Stimulated activated CD4-positive, alpha-beta T cell treated with anti-CD3 and anti-CD28 coated beads, Interleukin-1b, Interleukin-23, amount 100 ng/mL, for 1 hour (primary cell): ENCODE data around the gene SP4.

Source experiments
- DNase-seq, 2 donors: peaks; one replicate each; pipeline ENCODE4 v3.0.0-alpha.2; 2020; ENCODE audit warnings: low read depth in 2 of 2

The SP4 gene

DNA sequence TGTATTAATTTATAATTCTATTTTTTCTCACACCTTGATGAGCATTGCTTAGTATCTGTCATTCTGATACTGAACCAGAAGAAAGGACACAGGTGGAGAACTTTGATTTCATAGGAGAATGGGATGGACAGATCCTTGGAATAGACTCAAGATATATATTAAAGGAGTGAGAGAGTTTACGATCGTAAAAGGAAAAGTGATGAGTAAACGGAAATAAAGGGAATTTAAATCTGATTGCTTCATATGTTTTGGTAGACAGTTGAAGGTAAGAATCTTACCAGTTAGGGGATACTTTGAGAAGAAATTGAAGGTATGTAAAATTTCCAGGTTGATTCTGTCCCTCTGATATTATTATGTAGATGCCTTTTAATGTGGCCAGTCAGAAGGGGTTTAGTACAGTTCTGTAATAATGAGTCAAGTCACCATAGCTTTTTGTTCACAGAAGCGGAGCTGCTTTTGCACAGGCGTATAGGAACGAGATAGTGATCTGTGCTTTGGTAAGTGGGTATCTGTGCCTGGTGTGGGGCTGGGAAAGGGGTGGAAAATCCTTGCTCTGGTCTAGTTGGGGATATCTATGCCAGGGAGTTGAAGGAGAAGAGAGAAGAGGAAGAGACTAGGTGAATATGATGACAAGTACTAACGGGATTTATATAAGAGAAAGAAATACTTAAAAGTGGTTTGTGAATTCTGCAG is 15.4 kb downstream of the SP4 start:
- no peak for DNase-seq

DNA sequence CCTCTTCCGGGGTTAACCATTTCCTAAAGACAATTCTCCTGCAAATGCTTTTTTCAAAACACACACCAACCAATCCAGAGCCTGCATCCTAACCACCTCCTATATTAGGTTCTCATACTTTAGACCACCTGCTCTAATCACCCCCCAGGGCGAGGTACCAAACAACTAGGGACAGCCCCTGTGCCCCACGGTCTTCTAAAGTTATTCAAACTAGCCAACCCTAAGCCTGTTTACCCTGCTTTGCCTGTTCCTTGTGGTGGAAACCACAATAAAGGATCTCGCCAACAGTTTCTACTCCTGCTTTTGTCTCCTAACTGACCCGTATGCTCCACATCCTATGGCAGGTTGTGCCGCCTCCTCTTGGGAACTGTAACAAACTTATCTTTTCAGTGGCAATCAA is 21.1 kb downstream of the SP4 start:
- no peak for DNase-seq

DNA sequence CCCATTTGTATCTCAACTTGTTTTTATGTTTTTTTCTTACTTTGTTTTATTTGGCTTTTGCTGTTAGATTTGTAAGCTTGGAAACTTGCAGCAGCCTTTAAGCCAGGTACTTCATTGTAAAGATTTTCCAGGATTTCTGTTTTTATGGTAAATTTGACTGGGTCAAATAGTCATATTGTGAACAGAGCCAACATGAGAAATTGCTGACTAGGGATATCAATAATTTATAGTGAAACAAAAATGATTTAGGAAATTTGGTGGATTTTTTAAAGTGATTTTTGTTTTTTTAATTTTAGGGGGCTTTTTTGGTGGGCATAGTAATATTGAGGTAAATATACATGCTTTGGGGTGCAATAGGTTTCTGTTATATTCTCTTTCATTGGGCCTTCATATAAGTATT is 22.2 kb downstream of the SP4 start:
- no peak for DNase-seq

DNA sequence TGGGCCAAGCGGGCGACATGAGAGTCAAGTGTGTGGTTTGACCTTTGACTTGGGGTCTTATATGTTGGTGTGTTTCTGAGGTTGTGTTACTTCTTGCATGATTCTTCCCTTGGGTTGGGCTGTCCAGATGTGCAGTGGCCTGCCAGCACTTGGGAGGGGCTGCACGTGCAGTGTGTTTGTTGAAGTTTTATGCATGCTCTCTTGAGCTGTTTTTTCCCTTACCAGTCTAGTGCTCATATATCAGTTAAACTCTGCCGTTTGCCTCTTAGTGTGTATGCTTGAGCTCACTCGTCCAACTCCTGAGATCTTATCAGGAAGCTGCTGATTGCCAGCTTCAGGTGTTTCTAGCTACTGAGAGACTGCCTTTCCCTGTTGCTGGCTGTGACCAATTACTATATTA is 23.1 kb downstream of the SP4 start:
- DNase-seq: no peak

DNA sequence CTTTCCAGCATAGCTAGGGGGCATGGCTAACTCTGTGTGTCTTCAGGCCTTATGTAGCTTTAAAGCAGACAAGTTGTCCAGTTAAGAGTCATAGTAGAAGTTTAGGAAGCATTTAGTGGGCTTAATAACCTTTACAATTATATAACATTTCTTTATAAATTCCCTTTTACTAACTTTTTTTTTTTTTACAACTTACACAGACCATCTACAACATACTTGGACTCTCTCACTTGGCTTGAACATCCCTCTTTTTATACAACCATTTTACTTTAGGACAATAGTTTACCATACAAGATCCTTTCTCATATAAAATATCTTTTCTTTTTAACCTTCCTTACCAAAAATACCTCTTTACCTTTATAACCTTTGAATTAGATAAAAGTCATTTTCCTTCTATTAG is 26.3 kb downstream of the SP4 start:
- DNase-seq: no peak

DNA sequence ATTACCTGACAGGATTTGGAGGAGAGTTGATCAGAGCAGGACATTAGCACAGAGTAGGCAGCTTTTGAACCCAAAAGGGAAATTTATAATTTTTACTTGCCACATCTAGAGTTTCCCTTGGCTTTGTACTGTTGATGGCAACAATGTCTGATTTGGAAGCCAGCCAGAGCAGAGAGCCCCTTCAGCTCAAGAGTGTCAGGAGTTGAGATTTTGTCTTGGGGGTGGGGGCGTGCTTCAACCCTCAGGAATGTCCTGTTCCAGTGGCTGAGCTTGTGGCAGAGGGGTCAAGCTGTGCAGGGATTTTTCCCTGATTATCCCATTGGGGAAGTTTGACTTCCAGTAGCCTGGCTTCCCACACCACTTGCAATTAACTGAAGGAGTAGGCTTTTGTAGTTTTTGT is 27.0 kb downstream of the SP4 start:
- DNase-seq: no peak

DNA sequence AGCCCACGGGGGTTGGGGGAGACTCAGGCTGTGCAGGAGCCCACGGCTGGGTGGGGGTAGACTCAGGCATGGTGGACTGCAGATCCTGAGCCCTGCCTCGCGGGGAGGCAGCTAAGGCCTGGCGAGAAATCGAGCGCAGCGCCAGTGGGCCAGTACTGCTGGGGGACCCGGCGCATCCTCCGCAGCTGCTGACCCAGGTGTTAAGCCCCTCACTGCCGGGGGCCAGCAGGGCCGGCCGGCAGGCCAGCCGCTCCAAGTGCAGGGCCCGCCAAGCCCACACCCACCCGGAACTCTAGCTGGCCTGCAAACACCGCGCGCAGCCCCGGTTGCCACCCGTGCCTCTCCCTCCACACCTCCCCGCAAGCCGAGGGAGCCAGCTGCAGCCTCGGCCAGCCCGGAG is 33.4 kb downstream of the SP4 start:
- no peak for DNase-seq

DNA sequence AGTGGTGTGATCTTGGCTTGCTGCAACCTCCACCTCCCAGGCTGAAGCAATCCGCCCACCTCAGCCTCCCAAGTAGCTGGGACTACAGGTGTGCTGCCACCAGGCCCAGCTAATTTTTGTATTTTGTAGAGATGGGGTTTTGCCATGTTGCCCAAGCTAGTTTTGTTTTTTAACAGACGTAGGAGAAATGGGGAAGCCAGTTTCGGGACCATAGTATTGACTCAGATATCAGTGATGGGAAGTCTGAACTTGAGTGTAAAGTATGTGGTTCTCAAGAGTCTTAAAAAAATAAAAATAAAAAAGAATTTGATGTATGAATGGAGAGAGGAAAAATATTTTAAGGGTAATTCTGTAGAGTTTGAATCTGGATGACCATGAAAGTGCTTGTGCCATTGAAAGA is 34.2 kb downstream of the SP4 start:
- DNase-seq: no peak

DNA sequence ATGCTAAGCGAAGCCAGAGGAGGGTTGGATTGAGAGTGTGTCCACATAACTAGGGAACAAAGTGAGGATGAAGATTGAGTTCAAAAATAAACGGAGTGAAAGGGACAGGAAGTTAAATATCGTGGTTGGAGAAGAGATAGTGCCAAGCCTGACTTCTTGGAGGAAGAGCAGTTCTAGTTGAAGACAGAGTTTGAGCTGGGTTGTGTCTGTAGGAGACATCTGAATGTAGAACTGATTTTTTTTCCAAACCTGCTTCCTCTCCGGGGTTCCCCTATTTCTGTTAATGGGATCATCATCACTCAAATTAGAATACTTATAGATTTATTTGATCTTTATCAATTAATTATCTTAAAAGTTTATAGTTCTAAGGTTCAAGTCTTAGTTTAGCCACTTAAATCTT is 35.6 kb downstream of the SP4 start:
- DNase-seq: no peak

DNA sequence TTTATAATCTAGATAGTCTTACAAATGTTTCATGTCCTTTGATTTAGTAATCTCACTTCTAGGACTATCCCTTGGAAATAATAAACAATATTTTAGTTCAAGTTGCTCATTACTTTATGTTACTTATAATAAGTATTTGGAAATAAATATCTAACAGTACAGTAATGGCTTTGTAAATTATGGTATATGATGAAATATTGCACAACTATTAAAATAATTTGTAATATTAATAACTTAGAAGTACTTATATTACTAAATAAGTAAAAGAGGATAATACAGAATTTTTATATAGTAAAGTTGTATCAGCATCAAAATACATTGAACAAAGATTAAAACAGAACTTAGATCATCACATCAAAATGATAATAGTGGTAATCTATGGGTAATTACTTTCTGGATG is 41.1 kb downstream of the SP4 start:
- no peak for DNase-seq

DNA sequence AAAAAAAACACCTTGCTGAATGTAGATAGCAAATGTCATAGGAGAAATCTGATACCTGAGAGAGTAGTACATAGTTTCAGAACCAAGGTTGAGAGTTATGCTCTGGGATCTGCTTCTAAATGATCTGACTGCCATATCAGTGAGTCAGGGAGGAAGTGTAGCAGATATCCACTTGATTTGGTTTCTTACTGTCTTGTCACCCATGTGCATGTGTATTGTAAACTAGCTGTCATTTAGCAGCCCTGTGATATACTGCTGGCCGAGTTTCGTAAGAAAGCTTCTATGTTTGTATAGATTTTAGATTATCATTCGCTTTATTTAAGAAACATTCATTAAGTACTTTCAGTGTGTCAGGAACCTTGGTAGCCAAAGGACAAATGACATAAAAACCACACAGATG is 42.0 kb downstream of the SP4 start:
- no peak for DNase-seq

DNA sequence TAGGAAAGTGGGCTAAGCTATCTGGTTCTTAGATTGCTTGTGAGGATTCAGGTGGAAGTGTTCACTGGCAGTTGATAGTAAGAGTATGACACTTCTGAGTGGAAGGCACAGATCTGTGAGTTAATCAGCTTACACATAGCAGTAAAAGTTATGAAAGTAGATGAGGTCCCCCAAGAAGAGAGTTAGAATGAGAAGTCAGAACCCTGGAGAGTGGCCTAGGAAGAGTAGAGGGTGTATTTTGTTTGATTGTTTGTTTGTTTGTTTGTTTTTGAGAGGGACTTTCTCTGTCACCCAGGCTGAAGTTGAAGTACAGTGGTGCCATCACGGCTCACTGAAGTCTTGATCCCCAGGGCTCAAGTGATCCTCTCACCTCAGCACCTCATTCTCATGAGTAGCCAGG is 44.1 kb downstream of the SP4 start:
- DNase-seq: no peak

DNA sequence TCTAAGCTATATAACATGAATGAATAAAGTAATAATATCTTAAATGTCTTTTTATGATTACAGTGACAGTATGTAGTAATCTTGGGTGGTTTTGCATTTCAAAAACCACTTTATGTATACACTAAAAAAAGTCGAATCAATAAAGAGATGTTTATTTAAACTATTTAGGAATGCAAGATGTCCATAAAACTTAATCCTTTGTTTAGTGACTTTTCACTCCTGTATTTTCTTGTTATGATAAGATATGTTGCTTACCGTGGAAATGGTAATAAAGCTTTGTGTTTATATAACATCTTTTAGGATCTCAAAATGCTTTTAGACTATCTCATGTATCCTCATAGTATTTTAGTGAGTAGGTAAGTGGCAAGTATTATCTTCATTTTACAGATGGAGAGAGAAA is 48.5 kb downstream of the SP4 start:
- no peak for DNase-seq

DNA sequence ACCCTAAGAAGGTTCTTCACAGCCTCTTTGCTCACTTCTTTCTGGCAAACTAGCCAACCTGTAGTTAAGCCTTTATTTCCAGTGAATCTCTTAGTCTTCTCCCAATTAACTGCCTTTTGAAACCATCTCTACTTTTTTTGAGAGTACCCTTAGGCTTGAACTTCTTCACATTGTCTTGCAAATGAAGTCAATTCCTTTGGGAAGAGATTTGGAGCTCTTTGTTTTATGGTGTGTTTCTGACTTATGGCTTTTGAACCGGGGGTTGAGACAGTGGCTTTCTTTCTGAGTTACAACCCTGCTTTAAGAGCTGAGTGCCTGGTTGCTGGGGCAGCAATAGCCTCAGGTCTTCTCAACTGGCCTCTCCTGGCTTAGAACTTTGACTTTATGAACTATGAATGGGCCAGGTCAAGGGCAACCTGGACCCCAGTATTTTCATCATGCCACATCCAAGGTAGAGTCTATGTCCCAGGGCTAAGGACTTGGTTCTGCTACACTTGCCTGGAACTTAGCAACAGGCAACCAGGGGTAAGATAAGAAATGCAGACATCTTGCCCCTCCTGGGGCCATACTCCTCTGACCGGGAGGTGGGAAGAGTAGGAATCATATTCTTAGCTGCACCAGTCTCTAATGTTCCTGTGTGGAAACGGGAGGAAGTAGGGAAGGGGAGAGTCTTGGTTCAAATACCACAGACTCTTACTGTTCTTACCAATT is 53.0 kb downstream of the SP4 start:
- no peak for DNase-seq

DNA sequence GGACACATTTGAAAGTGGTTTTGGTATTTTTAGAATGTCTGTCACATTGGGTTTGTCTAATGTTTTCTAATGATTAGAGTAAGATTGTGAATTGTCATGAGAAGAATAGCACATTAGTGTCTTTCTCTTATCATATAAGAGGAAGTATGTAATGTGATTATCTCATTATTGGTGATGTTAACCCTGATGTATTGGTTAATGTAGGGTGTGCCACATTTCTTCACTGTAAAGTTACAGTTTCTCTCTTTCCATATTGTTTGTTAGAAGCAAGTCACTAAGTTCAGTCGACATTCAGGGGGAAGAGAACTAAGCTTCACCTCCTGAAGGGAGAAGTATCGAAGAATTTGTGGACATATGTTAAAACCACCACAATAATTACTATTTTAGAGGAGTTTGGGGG is 58.6 kb downstream of the SP4 start:
- no peak for DNase-seq

DNA sequence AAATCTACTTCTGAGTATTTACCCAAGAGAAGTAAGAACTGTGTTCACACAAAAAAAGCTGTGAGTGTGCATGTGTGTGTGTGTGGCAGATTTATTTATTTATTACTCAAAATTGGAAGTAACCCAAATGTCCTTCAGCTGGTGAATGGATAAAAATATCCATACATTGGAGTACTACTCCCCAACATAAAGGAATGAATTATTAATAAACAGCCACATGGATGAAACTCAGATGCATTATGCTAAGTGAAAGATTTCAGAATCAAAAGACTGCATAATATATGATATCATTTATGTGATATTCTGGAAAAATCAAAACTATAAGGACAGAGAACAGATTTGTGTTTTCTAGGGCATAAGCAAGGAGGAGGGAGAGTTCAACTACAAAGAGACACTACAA is 67.8 kb downstream of the SP4 start:
- DNase-seq: no peak

DNA sequence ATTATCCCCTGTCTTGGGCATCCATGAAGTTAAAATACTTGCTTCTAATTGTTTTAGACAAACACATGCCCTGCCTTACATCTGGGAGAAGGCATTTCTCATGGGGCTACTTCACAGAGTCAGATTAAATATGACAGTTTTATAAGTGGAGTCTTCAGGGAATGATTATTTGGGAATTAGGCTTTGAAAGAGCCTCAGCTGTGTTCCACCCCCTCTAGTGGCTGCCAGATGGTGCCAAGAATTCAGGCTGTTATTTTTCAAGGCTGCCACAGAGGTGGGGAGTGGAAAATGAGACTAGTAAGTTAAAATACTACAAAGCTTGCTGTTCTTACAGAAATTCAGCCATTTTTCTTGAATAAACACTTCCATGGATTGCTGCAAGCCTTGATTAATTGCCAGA is 69.2 kb downstream of the SP4 start:
- DNase-seq: no peak

DNA sequence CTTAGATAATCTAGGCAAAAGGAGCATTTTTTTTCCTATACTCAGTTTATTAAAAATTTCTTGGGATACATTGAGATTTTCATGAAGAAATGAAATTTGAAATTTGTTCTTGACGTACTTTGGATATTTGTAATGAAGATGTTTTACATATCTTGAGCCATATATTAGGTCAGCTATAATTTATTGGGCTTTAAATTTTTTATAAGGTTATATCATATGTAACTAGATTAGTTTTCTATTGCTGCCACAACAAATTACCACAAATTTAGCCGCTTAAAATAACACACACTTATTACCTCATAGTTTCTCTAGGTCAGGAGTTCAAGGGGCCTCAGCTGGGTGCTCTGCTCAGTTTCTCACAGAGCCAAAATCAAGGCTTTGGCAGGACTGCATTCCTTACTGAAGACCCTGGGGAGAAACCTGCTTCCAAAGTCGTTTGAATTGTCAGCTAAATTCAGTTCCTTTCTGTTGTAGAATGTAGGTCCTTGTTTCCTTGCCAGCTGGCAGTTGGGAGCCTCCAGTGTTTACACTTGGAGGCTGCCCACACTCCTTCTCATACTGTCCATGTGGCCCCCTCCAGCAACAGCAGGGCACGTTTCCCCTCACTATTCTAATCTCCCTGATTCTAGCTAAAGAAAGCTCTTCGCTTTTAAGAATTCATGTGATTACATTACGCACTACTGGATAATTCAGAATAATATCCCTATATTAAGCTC is 72.4 kb downstream of the SP4 start:
- DNase-seq: no peak

DNA sequence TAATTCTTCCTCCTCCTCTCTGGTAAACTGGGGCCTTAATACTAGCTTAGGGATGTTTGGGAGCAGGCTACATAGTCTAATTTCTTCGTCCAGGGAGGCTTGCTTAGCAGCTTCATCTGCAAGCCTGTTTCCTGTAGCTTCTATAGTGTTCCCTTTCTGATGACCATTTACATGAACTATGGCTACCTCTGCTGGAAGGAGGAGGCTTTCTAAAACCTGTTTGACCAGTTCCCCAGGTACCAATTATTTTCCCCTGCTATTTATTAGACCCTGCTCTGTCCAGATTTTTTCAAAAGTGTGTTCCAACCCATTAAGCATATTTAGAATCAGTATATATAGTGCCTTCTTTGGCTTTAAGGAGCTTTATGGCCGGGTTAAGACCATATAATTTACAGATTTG is 76.1 kb downstream of the SP4 start:
- DNase-seq: no peak

DNA sequence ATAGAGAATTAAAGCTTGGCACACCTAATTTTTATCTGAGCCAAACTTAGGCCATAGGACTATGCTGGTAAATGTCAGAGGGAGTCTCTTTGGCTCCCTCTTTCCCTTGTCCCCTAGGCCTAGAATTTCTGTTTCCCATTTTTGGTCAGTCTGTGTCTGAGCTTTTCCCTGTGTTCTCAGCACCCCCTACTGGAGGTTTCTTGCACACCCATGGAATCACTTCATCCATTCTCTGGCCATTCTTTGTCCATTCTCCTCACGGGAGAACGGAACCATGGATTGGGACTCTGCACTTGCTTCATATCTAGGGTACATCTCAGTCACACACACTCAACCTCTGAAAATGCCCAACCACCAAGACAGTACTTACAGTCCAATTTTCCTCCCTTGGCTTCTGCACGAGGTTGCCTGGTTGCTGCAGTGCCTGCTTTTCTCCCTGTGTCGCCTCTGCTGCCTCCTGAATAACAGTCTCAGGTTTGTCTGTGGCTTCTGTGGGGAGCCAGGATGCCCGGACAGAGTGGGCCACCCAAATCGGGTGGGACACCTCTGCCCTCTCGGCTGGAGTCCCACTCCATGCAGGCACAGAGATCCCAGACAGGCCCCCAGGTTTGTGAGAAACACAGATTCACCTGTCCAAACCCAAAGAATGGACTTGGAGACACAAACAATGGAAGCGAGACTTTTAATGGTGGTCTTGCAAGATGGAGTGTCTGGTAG is 79.9 kb downstream of the SP4 start:
- peak in 1 of 2 donors; percentile 4 for DNase-seq

DNA sequence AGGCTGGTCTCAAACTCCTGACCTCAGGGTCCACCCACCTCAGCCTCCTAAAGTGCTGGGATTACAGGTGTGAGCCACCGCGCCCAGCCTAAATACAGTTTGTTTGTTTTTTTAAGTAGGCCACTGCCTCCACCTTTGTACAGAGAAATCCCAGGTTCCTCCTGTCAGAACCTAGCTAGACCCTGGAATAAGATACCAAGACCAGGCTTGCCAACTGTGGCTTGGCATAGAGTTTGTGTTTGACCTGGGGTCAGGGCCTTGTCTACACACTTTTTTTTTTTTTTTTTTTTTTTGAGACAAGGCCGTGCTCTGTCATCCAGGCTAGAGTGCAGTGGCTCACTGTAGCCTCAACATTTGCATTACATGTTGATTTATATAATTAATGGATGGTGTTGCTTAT is 80.7 kb downstream of the SP4 start:
- DNase-seq: no peak

DNA sequence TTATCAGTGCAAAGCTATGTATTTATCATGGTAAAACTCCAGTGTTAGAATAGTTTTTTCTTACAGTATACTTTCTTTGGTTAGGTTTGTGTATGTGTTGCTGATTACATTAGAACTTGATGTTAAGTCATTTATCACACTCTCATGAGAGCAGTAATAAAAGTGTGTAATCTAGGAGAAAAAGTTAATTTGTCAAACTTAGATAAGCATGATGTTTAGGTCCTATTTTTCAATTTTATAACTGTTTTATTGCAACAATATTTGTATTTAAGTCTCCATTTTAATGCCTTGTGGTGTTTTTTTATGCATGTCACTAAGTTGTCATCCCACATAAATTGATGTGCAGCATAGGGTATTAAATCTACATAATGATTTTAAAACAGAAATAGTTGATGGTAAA is 86.2 kb downstream of the SP4 start:
- DNase-seq: no peak

DNA sequence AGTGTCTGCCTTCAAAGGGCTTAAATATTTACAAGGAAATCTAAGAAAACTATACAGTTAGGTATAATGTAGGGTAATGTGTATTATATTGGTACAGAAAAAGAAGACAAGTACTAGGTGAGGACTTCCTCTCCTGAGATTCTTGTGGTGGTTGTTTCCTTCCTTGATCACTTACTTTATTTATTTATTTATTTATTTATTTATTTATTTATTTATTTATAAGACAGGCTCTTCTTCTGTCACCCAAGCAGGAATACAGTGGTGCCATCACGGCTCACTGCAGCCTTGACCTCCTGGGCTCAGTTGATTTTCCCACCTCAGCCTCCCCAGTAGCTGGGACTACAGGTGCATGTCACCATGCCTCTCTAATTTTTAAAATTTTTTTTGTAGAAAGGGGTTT is 96.8 kb downstream of the SP4 start:
- DNase-seq: no peak
